ENCODE results near the gene RPP38.

RPP38 gene

DNA sequence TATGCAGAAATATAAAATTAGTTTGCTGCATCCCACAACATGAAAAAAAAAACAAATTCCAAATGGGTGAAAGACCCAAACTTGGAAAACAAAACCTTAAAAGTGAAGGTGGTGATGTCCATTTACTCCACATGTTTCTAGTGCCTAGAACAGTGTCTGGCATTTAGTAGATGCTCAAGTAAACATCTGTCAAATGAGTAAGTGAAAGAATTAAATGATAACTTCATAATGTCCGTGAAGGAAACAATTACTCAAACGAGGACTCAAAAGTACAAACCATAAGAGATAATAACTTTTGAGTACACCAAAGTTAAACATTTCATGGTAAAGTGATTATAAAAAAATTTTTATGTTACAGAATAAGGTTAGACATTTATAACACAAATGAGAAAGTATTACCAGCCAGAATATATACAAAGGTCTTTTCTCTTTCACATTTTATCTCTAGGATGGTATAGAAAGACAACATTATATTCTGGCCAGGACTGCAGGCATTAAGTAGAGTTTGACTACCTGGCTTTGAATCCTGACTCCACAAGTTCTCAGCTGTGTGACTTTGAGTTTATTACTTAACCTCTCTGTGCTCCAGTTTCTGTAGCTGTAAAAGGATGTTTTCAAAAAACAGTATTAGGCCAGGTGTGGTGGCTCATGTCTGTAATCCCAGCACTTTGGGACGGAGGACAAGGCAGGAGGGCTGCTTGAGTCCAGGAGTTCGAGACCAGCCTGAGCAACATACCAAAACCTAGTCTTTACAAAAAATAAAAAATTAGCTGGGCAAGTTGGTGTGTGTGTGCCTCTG lies 50.6 kb downstream of the RPP38 start:
- Histone ChIP-seq H3K27me3 (ENCODE audit: insufficient read depth, poor library complexity, severe bottlenecking) (no peaks in the 10 kb centered on the region), H3K4me3 (replicated peaks; ENCODE audit: insufficient read depth, low read length) (no peak overlapping the region), H3K27ac (replicated peaks) (no peak overlapping the region)
- DNase-seq (ENCODE audit: low read depth in 1 of 2, low spot score in 1 of 2) = no peak
- TF ChIP-seq REST (IDR thresholded peaks at IDR 0.05; ENCODE audit: insufficient replicate concordance, low read depth) (no peak), GABPA (IDR thresholded peaks at IDR 0.05; ENCODE audit: low read depth) (no peak), SPI1 (IDR thresholded peaks at IDR 0.05; ENCODE audit: borderline replicate concordance, low read depth) (no peak), POLR2AphosphoS5 (IDR thresholded peaks at IDR 0.05; ENCODE audit: low read depth) (no peak)
- TF ChIP-seq, protein P1, sequence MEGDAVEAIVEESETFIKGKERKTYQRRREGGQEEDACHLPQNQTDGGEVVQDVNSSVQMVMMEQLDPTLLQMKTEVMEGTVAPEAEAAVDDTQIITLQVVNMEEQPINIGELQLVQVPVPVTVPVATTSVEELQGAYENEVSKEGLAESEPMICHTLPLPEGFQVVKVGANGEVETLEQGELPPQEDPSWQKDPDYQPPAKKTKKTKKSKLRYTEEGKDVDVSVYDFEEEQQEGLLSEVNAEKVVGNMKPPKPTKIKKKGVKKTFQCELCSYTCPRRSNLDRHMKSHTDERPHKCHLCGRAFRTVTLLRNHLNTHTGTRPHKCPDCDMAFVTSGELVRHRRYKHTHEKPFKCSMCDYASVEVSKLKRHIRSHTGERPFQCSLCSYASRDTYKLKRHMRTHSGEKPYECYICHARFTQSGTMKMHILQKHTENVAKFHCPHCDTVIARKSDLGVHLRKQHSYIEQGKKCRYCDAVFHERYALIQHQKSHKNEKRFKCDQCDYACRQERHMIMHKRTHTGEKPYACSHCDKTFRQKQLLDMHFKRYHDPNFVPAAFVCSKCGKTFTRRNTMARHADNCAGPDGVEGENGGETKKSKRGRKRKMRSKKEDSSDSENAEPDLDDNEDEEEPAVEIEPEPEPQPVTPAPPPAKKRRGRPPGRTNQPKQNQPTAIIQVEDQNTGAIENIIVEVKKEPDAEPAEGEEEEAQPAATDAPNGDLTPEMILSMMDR (IDR thresholded peaks at IDR 0.05; ENCODE audit: insufficient read depth, low read length) = no peak

- Histone ChIP-seq H3K27me3 (ENCODE audit: insufficient read depth, poor library complexity, severe bottlenecking) (no peaks in the 10 kb centered on the region), H3K4me3 (replicated peaks; ENCODE audit: insufficient read depth, low read length) (no peak overlapping the region), H3K27ac (replicated peaks) (no peak overlapping the region)
- no peak for DNase-seq (ENCODE audit: low read depth in 1 of 2, low spot score in 1 of 2)
- TF ChIP-seq, protein P1 (IDR thresholded peaks at IDR 0.05; ENCODE audit: insufficient read depth, low read length) = no peak
- no peak for TF ChIP-seq POLR2AphosphoS5 (IDR thresholded peaks at IDR 0.05; ENCODE audit: low read depth)
- TF ChIP-seq REST (IDR thresholded peaks at IDR 0.05; ENCODE audit: insufficient replicate concordance, low read depth) = no peak
- no peak for TF ChIP-seq SPI1 (IDR thresholded peaks at IDR 0.05; ENCODE audit: borderline replicate concordance, low read depth)
- TF ChIP-seq GABPA (IDR thresholded peaks at IDR 0.05; ENCODE audit: low read depth) = no peak
Measured at GRCh38 chr10:15149042-15149771, 52.1 kb downstream of the RPP38 start.

DNA sequence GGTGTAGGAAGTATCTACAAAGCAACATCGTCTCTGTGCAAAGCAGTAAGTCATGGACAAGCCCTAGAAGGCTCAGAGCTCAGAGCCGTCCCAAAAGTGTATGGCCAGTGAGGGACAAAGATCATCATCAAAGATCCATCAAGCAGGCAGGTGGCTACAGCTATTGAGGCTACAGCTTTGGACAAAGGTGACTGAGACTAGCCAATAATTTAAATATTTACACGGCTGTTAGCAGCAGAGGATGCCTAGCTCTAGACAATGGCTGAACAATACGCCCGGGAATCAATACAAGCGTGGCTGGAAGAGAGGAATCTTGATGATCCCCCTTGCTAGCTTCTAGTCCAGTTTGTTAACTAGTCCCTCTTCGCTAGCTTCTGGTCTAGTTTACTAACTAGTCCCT lies 53.4 kb downstream of the RPP38 start:
- TF ChIP-seq, protein P1 (IDR thresholded peaks at IDR 0.05; ENCODE audit: insufficient read depth, low read length) = no peak
- TF ChIP-seq POLR2AphosphoS5 (IDR thresholded peaks at IDR 0.05; ENCODE audit: low read depth) (no peak), SPI1 (IDR thresholded peaks at IDR 0.05; ENCODE audit: borderline replicate concordance, low read depth) (no peak), REST (IDR thresholded peaks at IDR 0.05; ENCODE audit: insufficient replicate concordance, low read depth) (no peak), GABPA (IDR thresholded peaks at IDR 0.05; ENCODE audit: low read depth) (no peak)
- no peak for DNase-seq (ENCODE audit: low read depth in 1 of 2, low spot score in 1 of 2)

More for the DNA sequence above, 53.4 kb downstream of the RPP38 start:
- no peak overlapping the region for H3K4me3 ChIP-seq (replicated peaks; ENCODE audit: insufficient read depth, low read length)
- no peak overlapping the region for H3K27ac ChIP-seq (replicated peaks)
- no peaks in the 10 kb centered on the region for H3K27me3 ChIP-seq (ENCODE audit: insufficient read depth, poor library complexity, severe bottlenecking)
